MCF 10A (cell line): ENCODE results near the gene LDLRAD4. TPM values are rescaled to one million over a fixed set of nuclear protein-coding genes. Genes with fewer than 3 reads are reported as not detected.

ENCODE experiments used
- BruUV-seq: library from RNA; stranded (reverse); fragments of 400-500 nt; replicated peaks from 2 replicates; lab custom pipeline; 2021; lab: Mats Ljungman, UMichigan
- CTCF ChIA-PET: fragments of 300-600 bp; sonication (Branson Sonifier 250); formaldehyde crosslinking; extraction: SDS; loops from one replicate; lab custom pipeline; 2021; ENCODE audit warnings: antibody characterized with exemption, inconsistent platforms; lab: Yijun Ruan, JAX
- POLR2A ChIA-PET: fragments of 300-600, 350-650 bp; sonication (Branson Sonifier 250); formaldehyde crosslinking; extraction: SDS; loops from one replicate; lab custom pipeline; 2020; ENCODE audit warnings: antibody characterized with exemption, inconsistent platforms; lab: Yijun Ruan, JAX
- DNase-seq: peaks from one replicate; pipeline ENCODE4 v3.0.0-alpha.2; 2018; ENCODE audit not compliant: unreplicated experiment
- H3K27ac Mint-ChIP-seq: one replicate; pipeline ENCODE4 v1.8.0; 2022; ENCODE audit warnings: mild to moderate bottlenecking, low read depth, mixed read lengths; ENCODE audit not compliant: unreplicated experiment
- H3K27me3 Mint-ChIP-seq: one replicate; pipeline ENCODE4 v1.8.0; 2022; ENCODE audit warnings: mixed read lengths; ENCODE audit not compliant: insufficient read depth, unreplicated experiment
- H3K36me3 Mint-ChIP-seq: one replicate; pipeline ENCODE4 v1.8.0; 2022; ENCODE audit warnings: mild to moderate bottlenecking, moderate library complexity, mixed read lengths; ENCODE audit not compliant: insufficient read depth, unreplicated experiment
- H3K4me1 Mint-ChIP-seq: one replicate; pipeline ENCODE4 v1.8.0; 2022; ENCODE audit warnings: mixed read lengths; ENCODE audit not compliant: insufficient read depth, unreplicated experiment
- H3K4me3 Mint-ChIP-seq: one replicate; pipeline ENCODE4 v1.8.0; 2022; ENCODE audit warnings: mild to moderate bottlenecking, moderate library complexity, mixed read lengths; ENCODE audit not compliant: unreplicated experiment
- H3K9me3 Mint-ChIP-seq: one replicate; pipeline ENCODE4 v1.8.0; 2022; ENCODE audit warnings: mixed read lengths; ENCODE audit not compliant: unreplicated experiment
- intact Hi-C: fragments of 100-400 bp; cut with micrococcal nuclease; formaldehyde crosslinking; loops from 2 replicates; pipeline ENCODE4 v1.14.1; 2022
- total RNA-seq: library from RNA; stranded (reverse); gene quantifications from 2 replicates; pipeline ENCODE4 v1.2.3, GENCODE V29; 2022
- TF ChIP-seq, protein P1 (sequence below): fragments of 200-600 bp; IDR thresholded peaks from one replicate; pipeline ENCODE4 v1.8.0; 2022; ENCODE audit warnings: antibody characterized with exemption, mild to moderate bottlenecking; ENCODE audit not compliant: unreplicated experiment

LDLRAD4 gene
- total RNA-seq, 1 experiment from 2014 or later, result not detected

DNA sequence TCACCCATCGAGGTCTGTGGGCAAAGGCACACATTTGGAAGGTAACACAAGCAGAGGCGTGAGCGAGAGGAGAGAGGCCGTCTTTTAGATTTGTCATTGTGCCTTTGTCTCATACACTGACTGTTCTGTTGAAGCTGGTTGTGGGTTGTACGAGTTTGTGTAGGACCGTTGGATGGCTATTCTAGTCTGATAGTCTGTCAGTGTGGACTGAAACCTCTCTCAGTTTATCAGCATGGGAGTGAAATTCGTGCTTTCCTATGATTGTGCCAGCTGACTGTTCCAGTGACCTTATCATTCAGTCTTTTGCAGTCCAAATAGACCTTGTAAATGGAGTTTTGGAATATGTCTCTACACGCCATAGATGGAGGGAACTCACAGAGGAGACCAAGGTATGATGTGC lies 143.5 kb downstream of the LDLRAD4 start:
- TF ChIP-seq, protein P1, sequence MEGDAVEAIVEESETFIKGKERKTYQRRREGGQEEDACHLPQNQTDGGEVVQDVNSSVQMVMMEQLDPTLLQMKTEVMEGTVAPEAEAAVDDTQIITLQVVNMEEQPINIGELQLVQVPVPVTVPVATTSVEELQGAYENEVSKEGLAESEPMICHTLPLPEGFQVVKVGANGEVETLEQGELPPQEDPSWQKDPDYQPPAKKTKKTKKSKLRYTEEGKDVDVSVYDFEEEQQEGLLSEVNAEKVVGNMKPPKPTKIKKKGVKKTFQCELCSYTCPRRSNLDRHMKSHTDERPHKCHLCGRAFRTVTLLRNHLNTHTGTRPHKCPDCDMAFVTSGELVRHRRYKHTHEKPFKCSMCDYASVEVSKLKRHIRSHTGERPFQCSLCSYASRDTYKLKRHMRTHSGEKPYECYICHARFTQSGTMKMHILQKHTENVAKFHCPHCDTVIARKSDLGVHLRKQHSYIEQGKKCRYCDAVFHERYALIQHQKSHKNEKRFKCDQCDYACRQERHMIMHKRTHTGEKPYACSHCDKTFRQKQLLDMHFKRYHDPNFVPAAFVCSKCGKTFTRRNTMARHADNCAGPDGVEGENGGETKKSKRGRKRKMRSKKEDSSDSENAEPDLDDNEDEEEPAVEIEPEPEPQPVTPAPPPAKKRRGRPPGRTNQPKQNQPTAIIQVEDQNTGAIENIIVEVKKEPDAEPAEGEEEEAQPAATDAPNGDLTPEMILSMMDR, result no peak
- Mint-ChIP-seq H3K9me3 (peaks cover 9% of the 10 kb centered on the region), H3K36me3 (no peaks in the 10 kb centered on the region), H3K27ac (no peak overlapping the region), H3K27me3 (no peaks in the 10 kb centered on the region), H3K4me3 (no peak overlapping the region), H3K4me1 (no peaks in the 10 kb centered on the region)
- no TSS peak for BruUV-seq
- intact Hi-C loops, result no loop called here
- DNase-seq, result no peak
- POLR2A ChIA-PET, result no interaction called here
- CTCF ChIA-PET, result interaction anchor here (0.9 kb wide), 1 partner anchor 145 kb away, joined by 3 read pairs; no protein-coding TSS in a partner anchor

DNA sequence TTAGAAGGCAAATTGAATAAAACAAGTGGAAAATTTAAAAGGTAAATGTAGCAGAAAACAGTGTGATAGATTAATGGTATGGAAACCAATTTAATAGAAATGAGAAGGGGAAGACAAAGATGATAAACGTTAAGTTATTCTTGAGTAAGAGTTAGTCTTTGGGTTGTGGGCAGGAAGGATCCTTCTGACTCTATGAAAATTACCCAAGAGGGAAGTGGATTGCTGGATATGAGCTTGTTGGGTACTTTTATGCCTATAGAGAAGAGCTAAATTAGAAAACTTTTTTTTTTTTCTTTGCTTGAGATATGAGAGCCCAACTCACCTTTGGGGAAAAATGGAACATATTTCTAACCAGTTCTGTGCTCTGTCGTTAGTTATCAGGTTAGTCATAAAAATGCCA lies 144.0 kb downstream of the LDLRAD4 start:
- Mint-ChIP-seq H3K27me3 (no peaks in the 10 kb centered on the region), H3K36me3 (no peaks in the 10 kb centered on the region), H3K4me3 (no peak overlapping the region), H3K9me3 (peaks cover 3% of the 10 kb centered on the region), H3K4me1 (no peaks in the 10 kb centered on the region), H3K27ac (no peak overlapping the region)
- no peak for DNase-seq
- intact Hi-C loops, result no loop called here
- POLR2A ChIA-PET, result no interaction called here
- TF ChIP-seq, protein P1, result no peak
- CTCF ChIA-PET, result interaction anchor here (0.9 kb wide), 1 partner anchor 146 kb away, joined by 3 read pairs; no protein-coding TSS in a partner anchor
- BruUV-seq, result no TSS peak

DNA sequence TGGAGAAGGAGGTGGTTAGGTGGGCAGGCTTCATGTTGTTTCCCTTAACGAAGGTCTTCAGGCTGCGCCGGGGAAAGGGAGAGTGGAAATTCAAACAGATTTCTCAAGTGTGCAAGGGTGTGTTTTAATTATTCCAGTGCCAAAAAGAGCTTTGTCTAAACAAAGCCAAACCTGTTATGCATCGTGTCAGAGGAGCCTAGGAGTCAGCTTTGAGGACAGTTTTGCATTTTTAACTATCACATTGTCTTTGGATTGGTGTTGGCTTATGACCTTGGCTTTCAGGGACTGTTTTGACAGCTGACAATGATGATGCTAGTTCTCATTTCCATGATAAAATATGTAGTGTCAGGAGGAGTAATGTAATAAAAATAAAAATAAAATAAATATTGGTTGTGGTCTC lies 144.8 kb downstream of the LDLRAD4 start:
- Mint-ChIP-seq H3K36me3 (no peaks in the 10 kb centered on the region), H3K4me1 (no peaks in the 10 kb centered on the region), H3K4me3 (no peak overlapping the region), H3K27ac (no peak overlapping the region), H3K27me3 (no peaks in the 10 kb centered on the region), H3K9me3 (peaks cover 7% of the 10 kb centered on the region)
- ChIA-PET POLR2A (interaction anchor here (1.1 kb wide), 1 partner anchor 73 kb away, joined by 3 read pairs; no protein-coding TSS in a partner anchor), CTCF (no interaction called here)
- no TSS peak for BruUV-seq
- TF ChIP-seq, protein P1, result no peak
- intact Hi-C loops, result no loop called here
- no peak for DNase-seq

DNA sequence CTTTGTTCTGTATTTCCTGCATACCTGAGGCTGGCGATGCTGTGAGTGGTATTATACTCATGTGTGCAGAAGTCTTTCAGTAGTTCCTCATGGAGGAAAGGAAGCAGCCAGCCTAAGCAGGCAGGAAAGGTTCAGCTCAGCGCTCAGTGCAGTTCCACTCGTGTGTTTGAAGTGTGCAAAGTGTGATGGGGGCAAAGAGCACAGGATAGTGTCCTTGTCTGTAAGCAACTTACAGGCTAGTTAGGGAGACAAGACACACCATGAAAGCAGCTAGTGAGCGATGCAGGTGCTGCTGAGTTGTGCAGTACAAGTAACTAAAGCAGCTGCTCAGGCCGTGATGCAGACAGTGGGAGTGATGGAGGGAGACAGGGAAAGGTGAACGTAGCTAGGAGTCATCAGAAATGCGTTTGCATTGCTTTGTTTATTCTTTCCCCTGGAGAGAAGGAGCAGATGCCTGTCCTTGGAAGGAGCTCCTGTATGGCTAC lies 146.2 kb downstream of the LDLRAD4 start:
- Mint-ChIP-seq H3K4me3 (no peak overlapping the region), H3K9me3 (peaks cover 7% of the 10 kb centered on the region), H3K27me3 (no peaks in the 10 kb centered on the region), H3K27ac (no peak overlapping the region), H3K4me1 (no peaks in the 10 kb centered on the region), H3K36me3 (no peaks in the 10 kb centered on the region)
- DNase-seq, result no peak
- ChIA-PET CTCF (no interaction called here), POLR2A (no interaction called here)
- TF ChIP-seq, protein P1, result no peak
- intact Hi-C loops, result no loop called here
- no TSS peak for BruUV-seq
